HCT116 (cell line): Measurements from ENCODE around the gene TOM1. TPM values are rescaled to one million over a fixed set of nuclear protein-coding genes. Genes with fewer than 3 reads are reported as not detected.

Source experiments
- ATAC-seq: fragments of 200-7000 bp; cut with Tn5 transposase; 2 replicates; pipeline ENCODE4 v1.9.1; 2020; ENCODE audit warnings: mild to moderate bottlenecking, moderate library complexity
- BruUV-seq: library from RNA; stranded (reverse); fragments of 400-500 nt; replicated peaks from 2 replicates; lab custom pipeline; 2021; lab: Mats Ljungman, UMichigan
- CTCF ChIA-PET: fragments of 300-600 bp; sonication (Branson Sonifier 250); formaldehyde crosslinking; loops from one replicate; lab custom pipeline; 2021; ENCODE audit warnings: antibody characterized with exemption; lab: Charles Lee
- POLR2A ChIA-PET: fragments of 300-600, 350-600 bp; sonication (Branson Sonifier 250); formaldehyde crosslinking; loops from one replicate; lab custom pipeline; 2021; ENCODE audit warnings: antibody characterized with exemption; lab: Charles Lee
- RAD21 ChIA-PET, 2 experiments: fragments of 300-600 bp; sonication (Branson Sonifier 250); formaldehyde crosslinking; loops; one replicate each; lab custom pipeline; 2023; ENCODE audit warnings: low total read pairs in 2 of 2; ENCODE audit not compliant: uncharacterized antibody in 2 of 2, unreplicated experiment in 2 of 2, low non-redundant PET in 1 of 2; lab: Charles Lee
- DNase-seq: peaks from one replicate; pipeline ENCODE4 v3.0.0-alpha.2; 2010; ENCODE audit warnings: low read depth, low spot score
- H2AFZ ChIP-seq: fragments of 200-600 bp; shearing (Covaris generic), sonication (generic); 2 replicates; pipeline ENCODE4 v1.6.1; 2017; ENCODE audit warnings: low read depth, mixed run types, mixed read lengths, antibody characterized with exemption, low read length; ENCODE audit not compliant: poor library complexity, severe bottlenecking
- H3K27ac ChIP-seq: 2 replicates; pipeline ENCODE4 v1.5.1; 2012; ENCODE audit warnings: low read depth, low read length
- H3K27me3 ChIP-seq: fragments of 200-600 bp; sonication (generic); 2 replicates; pipeline ENCODE4 v1.6.1; 2016; ENCODE audit warnings: mixed run types, low read length, mixed read lengths; ENCODE audit not compliant: insufficient read depth
- H3K36me3 ChIP-seq, 2 experiments: fragments of 200-500 bp in 1 of 2; fragments of 200-600 bp in 1 of 2; sonication (Bioruptor generic) in 1 of 2; sonication (generic) in 1 of 2; 2 replicates each; pipeline versions ENCODE4 v1.5.1 to v1.6.1; 2014 to 2016; ENCODE audit warnings: low read length in 2 of 2, inconsistent platforms in 1 of 2, mixed read lengths in 1 of 2, mixed run types in 1 of 2; ENCODE audit not compliant: insufficient read depth in 2 of 2, control insufficient read depth in 1 of 2
- H3K4me1 ChIP-seq, 2 experiments: fragments of 200-600 bp in 1 of 2; sonication (generic) in 1 of 2; 2 replicates each; pipeline versions ENCODE4 v1.5.1 to v1.6.1; 2012 to 2017; ENCODE audit warnings: low read length in 2 of 2, inconsistent platforms in 1 of 2, mild to moderate bottlenecking in 1 of 2, mixed read lengths in 1 of 2, mixed run types in 1 of 2, moderate library complexity in 1 of 2; ENCODE audit not compliant: insufficient read depth in 2 of 2, control insufficient read depth in 1 of 2
- H3K4me2 ChIP-seq: fragments of 200-600 bp; sonication (generic); 2 replicates; pipeline ENCODE4 v1.6.1; 2017; ENCODE audit warnings: mixed run types, low read length, mixed read lengths
- H3K4me3 ChIP-seq, 2 experiments: fragments of 200-600 bp in 1 of 2; sonication (generic) in 1 of 2; replicated peaks in 1 of 2; 2 replicates each; pipeline ENCODE4 v1.5.1; 2011 to 2016; ENCODE audit warnings: low read length in 2 of 2, control low read depth in 1 of 2, low read depth in 1 of 2, mild to moderate bottlenecking in 1 of 2, mixed read lengths in 1 of 2, mixed run types in 1 of 2
- H3K79me2 ChIP-seq: fragments of 200-600 bp; sonication (generic); 2 replicates; pipeline ENCODE4 v1.6.1; 2017; ENCODE audit warnings: mild to moderate bottlenecking, mixed run types, low read length, moderate library complexity, mixed read lengths; ENCODE audit not compliant: insufficient read depth
- H3K9ac ChIP-seq: fragments of 200-600 bp; sonication (generic); 2 replicates; pipeline ENCODE4 v1.6.1; 2016; ENCODE audit warnings: low read length, mixed read lengths
- H3K9me2 ChIP-seq: fragments of 200-600 bp; sonication (generic), shearing (Covaris generic); 2 replicates; pipeline ENCODE4 v1.6.1; 2017; ENCODE audit warnings: mixed run types, mild to moderate bottlenecking, moderate library complexity; ENCODE audit not compliant: insufficient read depth
- H3K9me3 ChIP-seq, 2 experiments: fragments of 200-500 bp in 1 of 2; fragments of 200-600 bp in 1 of 2; sonication (Bioruptor generic) in 1 of 2; sonication (generic) in 1 of 2; 2 replicates each; pipeline ENCODE4 v1.6.1; 2014 to 2017; ENCODE audit warnings: low read length in 2 of 2, mixed read lengths in 2 of 2, inconsistent platforms in 1 of 2, low read depth in 1 of 2, mild to moderate bottlenecking in 1 of 2, mixed run types in 1 of 2, moderate library complexity in 1 of 2; ENCODE audit not compliant: control insufficient read depth in 1 of 2, insufficient read depth in 1 of 2
- H4K20me1 ChIP-seq: fragments of 200-600 bp; sonication (generic), shearing (Covaris generic); 2 replicates; pipeline ENCODE4 v1.6.1; 2017; ENCODE audit warnings: mixed run types, mild to moderate bottlenecking, moderate library complexity; ENCODE audit not compliant: insufficient read depth
- ATF3 ChIP-seq: IDR thresholded peaks from 2 replicates; pipeline ENCODE4 v1.6.1; 2012
- CBX3 ChIP-seq: IDR thresholded peaks from 2 replicates; pipeline ENCODE4 v1.6.1; 2012; ENCODE audit warnings: low read depth
- EGR1 ChIP-seq: IDR thresholded peaks from 2 replicates; pipeline ENCODE4 v1.6.1; 2012; ENCODE audit warnings: low read depth
- ELF1 ChIP-seq: IDR thresholded peaks from 2 replicates; pipeline ENCODE4 v1.6.1; 2012; ENCODE audit warnings: low read depth, borderline replicate concordance
- EZH2 ChIP-seq: fragments of 200-600 bp; sonication (generic); IDR thresholded peaks from 2 replicates; pipeline ENCODE4 v1.6.1; 2017; ENCODE audit warnings: antibody characterized with exemption, mixed run types
- JUND ChIP-seq: IDR thresholded peaks from 2 replicates; pipeline ENCODE4 v1.6.1; 2012
- MAX ChIP-seq: IDR thresholded peaks from 2 replicates; pipeline ENCODE4 v1.6.1; 2012
- POLR2A ChIP-seq: IDR thresholded peaks from 2 replicates; pipeline ENCODE4 v1.7.0; 2011; ENCODE audit warnings: borderline replicate concordance; ENCODE audit not compliant: insufficient read depth, insufficient read length; ENCODE audit errors: extremely low read depth
- RAD21 ChIP-seq: IDR thresholded peaks from 2 replicates; pipeline ENCODE4 v1.6.1; 2012; ENCODE audit warnings: low read depth, mild to moderate bottlenecking
- SIN3A ChIP-seq: IDR thresholded peaks from 2 replicates; pipeline ENCODE4 v1.6.1; 2012; ENCODE audit warnings: low read depth
- SP1 ChIP-seq: IDR thresholded peaks from 2 replicates; pipeline ENCODE4 v1.6.1; 2012; ENCODE audit warnings: low read depth
- SRF ChIP-seq: IDR thresholded peaks from 2 replicates; pipeline ENCODE4 v1.6.1; 2012; ENCODE audit warnings: low read depth
- TCF7L2 ChIP-seq: IDR thresholded peaks from 2 replicates; pipeline ENCODE4 v1.7.0; 2011; ENCODE audit warnings: borderline replicate concordance, inconsistent platforms; ENCODE audit not compliant: insufficient read depth, insufficient read length; ENCODE audit errors: extremely low read depth
- ZNF274 ChIP-seq: fragments of 200-500 bp; sonication (Bioruptor generic); IDR thresholded peaks from 2 replicates; pipeline ENCODE4 v1.6.1; 2014; ENCODE audit warnings: mild to moderate bottlenecking, low read depth, low read length, inconsistent platforms
- intact Hi-C: fragments of 100-400 bp; cut with micrococcal nuclease; formaldehyde crosslinking; loops from 2 replicates; pipeline ENCODE4 v1.10.0; 2022
- total RNA-seq: library from RNA; stranded (reverse); gene quantifications from one replicate; pipeline ENCODE4 v1.2.1, GENCODE V29; 2021; ENCODE audit not compliant: unreplicated experiment
- TF ChIP-seq, protein P1 (sequence below): IDR thresholded peaks from 2 replicates; pipeline ENCODE4 v1.6.1; 2012; ENCODE audit warnings: low read depth

The TOM1 gene
- total RNA-seq, 1 experiment from 2014 or later, result 18.0 TPM

DNA sequence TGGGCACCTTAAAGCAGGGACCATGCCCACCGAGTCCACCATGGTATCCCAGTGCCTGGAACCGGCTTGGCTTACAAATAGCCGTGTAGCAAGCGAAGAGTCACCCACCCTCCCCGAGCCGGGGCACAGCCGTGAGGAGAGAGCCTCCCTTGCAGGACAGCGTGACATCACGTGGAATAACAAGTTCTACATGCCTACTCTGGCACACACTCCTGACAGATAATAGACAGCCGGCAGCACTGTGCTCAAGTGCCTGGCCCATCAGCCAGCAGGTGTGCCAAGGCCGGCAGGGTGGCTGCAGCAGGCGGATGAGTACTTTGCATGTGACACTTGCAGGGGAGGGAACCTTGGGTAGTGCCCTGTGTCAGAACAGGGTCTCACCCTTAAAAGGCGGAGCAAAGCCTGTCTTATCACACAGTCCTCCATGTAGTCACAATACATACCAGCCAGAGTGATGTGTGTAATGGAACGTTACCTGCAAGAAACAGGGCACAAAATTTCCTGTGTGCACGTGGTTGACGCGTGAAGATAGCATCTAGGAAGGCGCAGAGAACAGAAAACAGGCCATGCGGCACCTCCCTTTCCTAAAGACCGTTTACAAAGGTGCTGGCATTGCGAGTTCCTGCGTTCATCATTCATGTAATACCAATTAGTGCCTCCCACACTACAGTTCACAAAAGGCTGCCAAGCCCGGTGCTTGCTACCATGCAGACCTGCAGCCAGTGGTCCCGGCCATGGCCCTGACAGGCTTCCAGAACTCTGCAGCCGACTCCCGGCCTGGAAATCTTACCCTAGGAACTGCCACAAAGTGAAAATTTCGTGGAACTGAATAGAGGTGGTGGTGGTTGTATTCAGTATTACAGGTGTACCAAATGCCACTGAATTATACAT is 16.4 kb downstream of the TOM1 start:
- Histone ChIP-seq H3K27me3 (no peaks in the 10 kb centered on the region), H3K79me2 (0 out of 2 replicates have a peak, but pooled peaks cover 2% of the 10 kb centered on the region), H2AFZ (no peak overlapping the region), H3K4me3 (no peak overlapping the region), H4K20me1 (no peaks in the 10 kb centered on the region), H3K4me1 (peaks cover 25 to 37% of the 10 kb centered on the region in 2 experiments), H3K9me2 (no peaks in the 10 kb centered on the region), H3K27ac (no peak overlapping the region), H3K4me2 (no peak overlapping the region), H3K36me3 (no peaks in the 10 kb centered on the region), H3K9me3 (no peaks in the 10 kb centered on the region), H3K9ac (no peak overlapping the region)
- ATAC-seq (no peak), DNase-seq (no peak)
- no peak for TF ChIP-seq CBX3
- TF ChIP-seq JUND, result no peak
- no peak for TF ChIP-seq RAD21
- TF ChIP-seq SRF, result no peak
- TF ChIP-seq ZNF274, result no peak
- no peak for TF ChIP-seq POLR2A
- TF ChIP-seq ATF3, result no peak
- no peak for TF ChIP-seq TCF7L2
- no peak for TF ChIP-seq MAX
- TF ChIP-seq SIN3A, result no peak
- no peak for TF ChIP-seq SP1
- no peak for TF ChIP-seq EGR1
- TF ChIP-seq, protein P1, sequence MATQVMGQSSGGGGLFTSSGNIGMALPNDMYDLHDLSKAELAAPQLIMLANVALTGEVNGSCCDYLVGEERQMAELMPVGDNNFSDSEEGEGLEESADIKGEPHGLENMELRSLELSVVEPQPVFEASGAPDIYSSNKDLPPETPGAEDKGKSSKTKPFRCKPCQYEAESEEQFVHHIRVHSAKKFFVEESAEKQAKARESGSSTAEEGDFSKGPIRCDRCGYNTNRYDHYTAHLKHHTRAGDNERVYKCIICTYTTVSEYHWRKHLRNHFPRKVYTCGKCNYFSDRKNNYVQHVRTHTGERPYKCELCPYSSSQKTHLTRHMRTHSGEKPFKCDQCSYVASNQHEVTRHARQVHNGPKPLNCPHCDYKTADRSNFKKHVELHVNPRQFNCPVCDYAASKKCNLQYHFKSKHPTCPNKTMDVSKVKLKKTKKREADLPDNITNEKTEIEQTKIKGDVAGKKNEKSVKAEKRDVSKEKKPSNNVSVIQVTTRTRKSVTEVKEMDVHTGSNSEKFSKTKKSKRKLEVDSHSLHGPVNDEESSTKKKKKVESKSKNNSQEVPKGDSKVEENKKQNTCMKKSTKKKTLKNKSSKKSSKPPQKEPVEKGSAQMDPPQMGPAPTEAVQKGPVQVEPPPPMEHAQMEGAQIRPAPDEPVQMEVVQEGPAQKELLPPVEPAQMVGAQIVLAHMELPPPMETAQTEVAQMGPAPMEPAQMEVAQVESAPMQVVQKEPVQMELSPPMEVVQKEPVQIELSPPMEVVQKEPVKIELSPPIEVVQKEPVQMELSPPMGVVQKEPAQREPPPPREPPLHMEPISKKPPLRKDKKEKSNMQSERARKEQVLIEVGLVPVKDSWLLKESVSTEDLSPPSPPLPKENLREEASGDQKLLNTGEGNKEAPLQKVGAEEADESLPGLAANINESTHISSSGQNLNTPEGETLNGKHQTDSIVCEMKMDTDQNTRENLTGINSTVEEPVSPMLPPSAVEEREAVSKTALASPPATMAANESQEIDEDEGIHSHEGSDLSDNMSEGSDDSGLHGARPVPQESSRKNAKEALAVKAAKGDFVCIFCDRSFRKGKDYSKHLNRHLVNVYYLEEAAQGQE, result no peak
- no peak for TF ChIP-seq ELF1
- TF ChIP-seq EZH2, result no peak
- CTCF ChIA-PET, result no interaction called here
- POLR2A ChIA-PET, result no interaction called here
- BruUV-seq, result no TSS peak
- intact Hi-C loops, result no loop called here
- RAD21 ChIA-PET, result no interaction called here
